AG09319 (cell line): ENCODE measurements around the gene KRT13.

ENCODE experiments used
- DNase-seq: peaks from one replicate; pipeline ENCODE4 v3.0.0-alpha.2; 2010; ENCODE audit warnings: low read depth; ENCODE audit errors: extremely low read depth
- CTCF ChIP-seq: IDR thresholded peaks from 2 replicates; pipeline ENCODE4 v1.5.1; 2011; ENCODE audit warnings: low read depth, mild to moderate bottlenecking, inconsistent platforms, low read length, moderate library complexity

Gene KRT13

GRCh38 chr17:41464173-41464572 lies 41.2 kb downstream of the KRT13 start:
- no peak for TF ChIP-seq CTCF
- no peak for DNase-seq

GRCh38 chr17:41463746-41464145 lies 41.7 kb downstream of the KRT13 start:
- no peak for TF ChIP-seq CTCF
- DNase-seq = no peak

- DNase-seq = no peak
Observed at GRCh38 chr17:41462705-41463104, 42.7 kb downstream of the KRT13 start.

GRCh38 chr17:41457676-41458075 lies 47.7 kb downstream of the KRT13 start:
- DNase-seq = peak; percentile 70
- TF ChIP-seq CTCF = no peak

More at GRCh38 chr17:41462705-41463104, 42.7 kb downstream of the KRT13 start:
- TF ChIP-seq CTCF = no peak

- no peak for DNase-seq
- TF ChIP-seq CTCF = no peak
Observed at GRCh38 chr17:41456204-41456603, 49.2 kb downstream of the KRT13 start.

- no peak for DNase-seq
Observed at GRCh38 chr17:41455236-41455635, 50.2 kb downstream of the KRT13 start.

GRCh38 chr17:41453066-41453465 lies 52.3 kb downstream of the KRT13 start:
- TF ChIP-seq CTCF = no peak
- no peak for DNase-seq

More at GRCh38 chr17:41455236-41455635, 50.2 kb downstream of the KRT13 start:
- TF ChIP-seq CTCF = no peak
